ENCODE measurements around the gene C1QTNF5. TPM values are rescaled to one million over a fixed set of nuclear protein-coding genes. Genes with fewer than 3 reads are reported as not detected.

The C1QTNF5 gene
- total RNA-seq, result 12.1 and 29.8 TPM in 2 replicates

GRCh38 chr11:119340335-119341221, at the start of gene C1QTNF5:
Gene C1QTNF5 (minus strand): TSS chr11:119340883. CDS start chr11:119340397, 486 bp downstream.

GRCh38 chr11:119381181-119381988, 40.7 kb upstream of the C1QTNF5 start, which contains the start of gene USP2:
Gene USP2 (minus strand): TSS chr11:119381690. CDS start chr11:119373480, 8,210 bp downstream.

GRCh38 chr11:119346605-119347004, 5.9 kb upstream of the C1QTNF5 start, which contains the start of gene MFRP:
Gene MFRP (minus strand): TSS chr11:119346705. CDS start chr11:119346513, 192 bp downstream.

GRCh38 chr11:119334174-119334930, 6.3 kb downstream of the C1QTNF5 start, which contains the start of gene RNF26:
Gene RNF26 (plus strand): TSS chr11:119334527. CDS start chr11:119335123, 596 bp downstream.

GRCh38 chr11:119316729-119317591, 23.7 kb downstream of the C1QTNF5 start, which contains the start of gene MCAM:
Gene MCAM (minus strand): TSS chr11:119317130. CDS start chr11:119317101, 29 bp downstream.

Other genes with a start within 250 kb of the C1QTNF5 start
- gene DPAGT1, start 239.0 kb downstream of the C1QTNF5 start, total RNA-seq, result 19.3 and 23.3 TPM in 2 replicates
- gene C2CD2L, start 233.5 kb downstream of the C1QTNF5 start, total RNA-seq, result 1.9 and 4.0 TPM in 2 replicates
- 14.4 and 18.5 TPM in 2 replicates for gene HINFP, start 219.3 kb downstream of the C1QTNF5 start, total RNA-seq
- under 0.01 and 0.17 TPM in 2 replicates for gene ABCG4, start 191.8 kb downstream of the C1QTNF5 start, total RNA-seq
- 20.8 and 29.9 TPM in 2 replicates for gene NLRX1, start 172.2 kb downstream of the C1QTNF5 start, total RNA-seq
- not detected in 2 replicates for gene NHERF4, start 155.4 kb downstream of the C1QTNF5 start, total RNA-seq
- gene CBL, start 134.5 kb downstream of the C1QTNF5 start, total RNA-seq, result 9.6 and 11.5 TPM in 2 replicates
- gene MCAM, start 23.8 kb downstream of the C1QTNF5 start, total RNA-seq, result 2.3 and 9.7 TPM in 2 replicates
- gene RNF26, start 6.4 kb downstream of the C1QTNF5 start, total RNA-seq, result 11.1 and 14.7 TPM in 2 replicates
- under 0.01 TPM in 2 replicates for gene MFRP, start 5.8 kb upstream of the C1QTNF5 start, total RNA-seq
- 0.29 and 0.83 TPM in 2 replicates for gene USP2, start 40.8 kb upstream of the C1QTNF5 start, total RNA-seq
- gene THY1, start 82.3 kb upstream of the C1QTNF5 start, total RNA-seq, result 52.1 and 286 TPM in 2 replicates

Measured in smooth muscle cell of trachea (primary cell).